Activated B cell treated with CpG ODN at 0.5 μM for 24 hours (primary cell): Measurements from ENCODE around the gene CTSH. TPM values are rescaled to one million over a fixed set of nuclear protein-coding genes. Genes with fewer than 3 reads are reported as not detected.
A peak's percentile ranks its signal among the peaks of the same experiment; 100 is the strongest.

Experiments used
- ATAC-seq: fragments of 200-7000 bp; cut with Tn5 transposase; one replicate; pipeline ENCODE4 v1.10.0; 2021; ENCODE audit warnings: low read depth, mild to moderate bottlenecking, moderate library complexity
- CTCF ChIA-PET: fragments of 350-600 bp; sonication (Branson Sonifier 250); formaldehyde crosslinking; loops from one replicate; lab custom pipeline; 2021; ENCODE audit warnings: antibody characterized with exemption; lab: Charles Lee
- POLR2A ChIA-PET: fragments of 350-600 bp; sonication (Branson Sonifier 250); formaldehyde crosslinking; loops from one replicate; lab custom pipeline; 2021; ENCODE audit warnings: antibody characterized with exemption; lab: Charles Lee
- DNase-seq: peaks from one replicate; pipeline ENCODE4 v3.0.0; 2022
- H3K27ac Mint-ChIP-seq: one replicate; pipeline ENCODE4 v1.8.0; 2020; ENCODE audit warnings: mixed read lengths
- H3K27me3 Mint-ChIP-seq: one replicate; pipeline ENCODE4 v1.8.0; 2021; ENCODE audit warnings: mixed read lengths
- H3K36me3 Mint-ChIP-seq: one replicate; pipeline ENCODE4 v1.8.0; 2021; ENCODE audit warnings: low read depth, mixed read lengths
- H3K4me1 Mint-ChIP-seq: one replicate; pipeline ENCODE4 v1.8.0; 2021; ENCODE audit warnings: mixed read lengths
- H3K4me3 Mint-ChIP-seq: one replicate; pipeline ENCODE4 v1.8.0; 2020; ENCODE audit warnings: mild to moderate bottlenecking, mixed read lengths
- H3K9me3 Mint-ChIP-seq: one replicate; pipeline ENCODE4 v1.8.0; 2020; ENCODE audit warnings: mixed read lengths
- CTCF ChIP-seq: fragments of 200-600 bp; IDR thresholded peaks from one replicate; pipeline ENCODE4 v1.8.0; 2022; ENCODE audit warnings: antibody characterized with exemption, mild to moderate bottlenecking
- intact Hi-C: fragments of 100-400 bp; cut with micrococcal nuclease; formaldehyde crosslinking; loops from one replicate; pipeline ENCODE4 v1.15.1; 2024
- total RNA-seq: library from RNA; stranded (reverse); gene quantifications from 2 replicates; pipeline ENCODE4 v1.2.3, GENCODE V29; 2022

CTSH gene
- total RNA-seq, 1 donor from 2014 or later = 762 TPM

- no peak for TF ChIP-seq CTCF
- Mint-ChIP-seq H3K4me3 (no peak overlapping the region), H3K9me3 (no peaks in the 10 kb centered on the region), H3K36me3 (peaks cover 61% of the 10 kb centered on the region), H3K27me3 (no peaks in the 10 kb centered on the region), H3K27ac (no peak overlapping the region), H3K4me1 (peaks cover 22% of the 10 kb centered on the region)
- ATAC-seq (no peak), DNase-seq (no peak)
- intact Hi-C loops = no loop called here
- POLR2A ChIA-PET = no interaction called here
- CTCF ChIA-PET = interaction anchor here (1.0 to 8.2 kb wide), 2 partner anchors 268 to 270 kb away, joined by 3 to 143 read pairs; no protein-coding TSS in a partner anchor
Measured at GRCh38 chr15:78914027-78914764, 30.6 kb downstream of the CTSH start.

GRCh38 chr15:78913012-78913411 lies 31.8 kb downstream of the CTSH start:
- ATAC-seq = no peak
- DNase-seq = no peak
- POLR2A ChIA-PET = no interaction called here
- Mint-ChIP-seq H3K27me3 (no peaks in the 10 kb centered on the region), H3K36me3 (peaks cover 61% of the 10 kb centered on the region), H3K4me1 (peaks cover 28% of the 10 kb centered on the region), H3K4me3 (no peak overlapping the region), H3K9me3 (no peaks in the 10 kb centered on the region), H3K27ac (no peak overlapping the region)
- no peak for TF ChIP-seq CTCF
- intact Hi-C loops = no loop called here
- CTCF ChIA-PET = interaction anchor here (0.9 to 9.6 kb wide), 3 partner anchors 94 to 269 kb away, joined by 3 to 151 read pairs (median 143); no protein-coding TSS in a partner anchor

- no peak for DNase-seq
- H3K9me3 Mint-ChIP-seq = no peaks in the 10 kb centered on the region
- H3K4me1 Mint-ChIP-seq = peaks cover 30% of the 10 kb centered on the region
- intact Hi-C loops = no loop called here
- no peaks in the 10 kb centered on the region for H3K27me3 Mint-ChIP-seq
- no peak overlapping the region for H3K4me3 Mint-ChIP-seq
- peaks cover 61% of the 10 kb centered on the region for H3K36me3 Mint-ChIP-seq
- ATAC-seq = no peak
- ChIA-PET CTCF (interaction anchor here (8.2 to 9.6 kb wide), 2 partner anchors 114 to 270 kb away, joined by 143 to 151 read pairs; no protein-coding TSS in a partner anchor), POLR2A (no interaction called here)
- peak overlapping the region; percentile 3 for H3K27ac Mint-ChIP-seq
- TF ChIP-seq CTCF = no peak
Measured at GRCh38 chr15:78912316-78912715, 32.5 kb downstream of the CTSH start.

GRCh38 chr15:78910271-78910670 lies 34.6 kb downstream of the CTSH start:
- H3K27ac Mint-ChIP-seq = peak overlapping the region; percentile 38
- ChIA-PET CTCF (interaction anchor here (0.6 to 9.6 kb wide), 13 partner anchors 11 to 272 kb away, joined by 3 to 151 read pairs (median 8); no protein-coding TSS in a partner anchor), POLR2A (interaction anchor here (2.0 to 4.1 kb wide), 3 partner anchors 94 to 274 kb away, joined by 5 to 24 read pairs (median 7); no protein-coding TSS in a partner anchor)
- ATAC-seq = no peak
- no peaks in the 10 kb centered on the region for H3K9me3 Mint-ChIP-seq
- no peak for TF ChIP-seq CTCF
- H3K36me3 Mint-ChIP-seq = peaks cover 75% of the 10 kb centered on the region
- intact Hi-C loops = no loop called here
- H3K27me3 Mint-ChIP-seq = no peaks in the 10 kb centered on the region
- H3K4me3 Mint-ChIP-seq = no peak overlapping the region
- DNase-seq = no peak
- peaks cover 24% of the 10 kb centered on the region for H3K4me1 Mint-ChIP-seq

GRCh38 chr15:78909791-78910228 lies 35.0 kb downstream of the CTSH start:
- Mint-ChIP-seq H3K9me3 (no peaks in the 10 kb centered on the region), H3K27ac (peak overlapping the region; percentile 38), H3K27me3 (no peaks in the 10 kb centered on the region), H3K36me3 (peaks cover 76% of the 10 kb centered on the region), H3K4me1 (peaks cover 21% of the 10 kb centered on the region), H3K4me3 (no peak overlapping the region)
- ChIA-PET POLR2A (interaction anchor here (1.7 to 4.1 kb wide), 4 partner anchors 37 to 274 kb away, joined by 4 to 24 read pairs (median 6); partner anchors contain the start of gene MORF4L1), CTCF (interaction anchor here (0.6 to 9.6 kb wide), 14 partner anchors 12 to 272 kb away, joined by 3 to 151 read pairs (median 6); no protein-coding TSS in a partner anchor)
- no peak for DNase-seq
- TF ChIP-seq CTCF = no peak
- intact Hi-C loops = loop anchor here (1.0 kb wide), 4 partner anchors 69 to 274 kb away; no protein-coding TSS in a partner anchor
- ATAC-seq = peak; percentile 75
